Adrenal gland (tissue), 5 donors: ENCODE measurements around the gene TGM4.

Source experiments
- POLR2A ChIP-seq, 2 donors: fragments of 450-650 bp; IDR thresholded peaks; one replicate each; pipeline ENCODE4 v1.6.1; 2017; ENCODE audit warnings: antibody characterized with exemption in 2 of 2, mild to moderate bottlenecking in 2 of 2, moderate library complexity in 1 of 2
- TF ChIP-seq, protein P1 (sequence below), 6 experiments: fragments of 450-650 bp in 4 of 6; fragments of 200-600 bp in 2 of 6; sonication (generic) in 1 of 6; IDR thresholded peaks; 1 replicate in 5 of 6; 2 replicates in 1 of 6; pipeline versions ENCODE4 v1.5.1 to v1.8.0; 2016 to 2021; ENCODE audit warnings: antibody characterized with exemption in 6 of 6, mild to moderate bottlenecking in 2 of 6, moderate library complexity in 1 of 6
- donor health status: DM: no; HTN: no; CAD: no.

DNA sequence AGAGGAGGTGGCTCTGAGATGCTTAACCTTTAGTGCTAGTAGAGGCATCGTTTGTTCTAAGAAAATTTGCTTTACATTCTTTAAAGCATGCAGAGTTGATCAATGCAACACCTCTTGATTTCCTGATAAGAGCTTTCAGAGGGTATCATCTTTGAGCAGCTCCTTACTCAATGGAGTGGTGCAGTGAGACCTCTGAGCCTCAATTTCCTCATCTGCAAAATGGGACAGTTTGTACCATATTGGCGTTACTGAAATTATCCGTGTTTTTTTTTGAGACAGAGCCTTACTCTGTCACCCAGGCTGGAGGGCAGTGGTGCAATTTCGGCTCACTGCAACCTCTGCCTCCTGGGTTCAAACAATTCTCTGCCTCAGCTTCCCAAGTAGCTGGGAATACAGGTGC lies 14.3 kb upstream of the TGM4 start:
- TF ChIP-seq, protein P1, sequence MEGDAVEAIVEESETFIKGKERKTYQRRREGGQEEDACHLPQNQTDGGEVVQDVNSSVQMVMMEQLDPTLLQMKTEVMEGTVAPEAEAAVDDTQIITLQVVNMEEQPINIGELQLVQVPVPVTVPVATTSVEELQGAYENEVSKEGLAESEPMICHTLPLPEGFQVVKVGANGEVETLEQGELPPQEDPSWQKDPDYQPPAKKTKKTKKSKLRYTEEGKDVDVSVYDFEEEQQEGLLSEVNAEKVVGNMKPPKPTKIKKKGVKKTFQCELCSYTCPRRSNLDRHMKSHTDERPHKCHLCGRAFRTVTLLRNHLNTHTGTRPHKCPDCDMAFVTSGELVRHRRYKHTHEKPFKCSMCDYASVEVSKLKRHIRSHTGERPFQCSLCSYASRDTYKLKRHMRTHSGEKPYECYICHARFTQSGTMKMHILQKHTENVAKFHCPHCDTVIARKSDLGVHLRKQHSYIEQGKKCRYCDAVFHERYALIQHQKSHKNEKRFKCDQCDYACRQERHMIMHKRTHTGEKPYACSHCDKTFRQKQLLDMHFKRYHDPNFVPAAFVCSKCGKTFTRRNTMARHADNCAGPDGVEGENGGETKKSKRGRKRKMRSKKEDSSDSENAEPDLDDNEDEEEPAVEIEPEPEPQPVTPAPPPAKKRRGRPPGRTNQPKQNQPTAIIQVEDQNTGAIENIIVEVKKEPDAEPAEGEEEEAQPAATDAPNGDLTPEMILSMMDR (IDR thresholded peaks at IDR 0.05), result no peak
- no peak for TF ChIP-seq POLR2A (IDR thresholded peaks at IDR 0.05)
